ENCODE data around the gene AMT.
"Not testable (repeated sequence)": the region's sequence is repeated elsewhere in the genome, so short reads cannot be mapped to it uniquely, and the experiment has no call there.

Gene AMT

DNA sequence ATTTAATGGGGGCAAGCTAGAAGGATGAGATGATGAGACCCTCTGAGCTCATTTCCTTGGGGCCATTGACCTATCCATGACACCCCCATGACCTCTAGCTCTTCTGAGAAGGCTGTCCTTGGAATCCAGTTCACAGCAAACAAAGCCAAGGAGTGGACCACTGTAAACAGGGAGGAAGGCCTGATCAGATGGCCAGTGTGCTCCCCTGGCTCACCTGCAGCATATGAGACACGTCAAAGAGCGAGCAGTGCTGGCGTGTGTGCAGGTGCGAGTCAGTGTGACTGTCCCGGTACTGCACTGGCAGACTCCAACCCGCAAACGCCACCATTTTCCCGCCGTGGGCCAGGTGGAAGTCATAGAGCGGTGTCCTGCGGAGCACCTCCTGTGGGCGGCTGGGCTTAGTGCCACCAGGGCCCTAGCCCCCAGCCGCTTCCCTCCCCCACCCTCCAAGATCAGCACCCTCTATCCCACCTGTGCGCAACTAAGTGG, 339 bp downstream of the AMT start:
- no peak for DNase-seq

GRCh38 chr3:49417516-49418120, 4.7 kb downstream of the AMT start:
- DNase-seq = no peak

DNA sequence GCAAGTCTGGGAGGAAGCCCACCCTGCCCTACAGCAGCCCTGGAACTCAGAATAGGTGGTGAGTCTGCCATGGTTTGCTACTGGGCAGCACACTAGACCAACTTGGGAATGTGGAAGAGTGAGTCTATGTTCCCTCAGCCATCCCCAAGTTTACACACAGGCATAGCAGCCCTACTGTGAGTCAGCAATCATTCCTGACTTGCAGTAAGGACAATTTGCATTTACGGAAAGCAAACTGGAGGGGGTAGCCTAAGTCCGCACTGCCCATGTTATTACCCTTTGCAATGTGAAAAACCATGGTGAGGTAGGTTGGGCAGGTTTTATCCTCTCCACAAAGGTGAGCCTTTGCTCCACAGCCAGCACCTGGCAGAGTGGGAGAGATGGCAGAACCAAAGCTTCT, 5.4 kb downstream of the AMT start:
- no peak for DNase-seq

GRCh38 chr3:49415931-49416601, 6.2 kb downstream of the AMT start:
- peak; percentile 81 for DNase-seq

- DNase-seq = no peak
Measured at GRCh38 chr3:49414753-49415152, 7.5 kb downstream of the AMT start.

GRCh38 chr3:49413338-49413734, 8.9 kb downstream of the AMT start:
- no peak for DNase-seq

DNA sequence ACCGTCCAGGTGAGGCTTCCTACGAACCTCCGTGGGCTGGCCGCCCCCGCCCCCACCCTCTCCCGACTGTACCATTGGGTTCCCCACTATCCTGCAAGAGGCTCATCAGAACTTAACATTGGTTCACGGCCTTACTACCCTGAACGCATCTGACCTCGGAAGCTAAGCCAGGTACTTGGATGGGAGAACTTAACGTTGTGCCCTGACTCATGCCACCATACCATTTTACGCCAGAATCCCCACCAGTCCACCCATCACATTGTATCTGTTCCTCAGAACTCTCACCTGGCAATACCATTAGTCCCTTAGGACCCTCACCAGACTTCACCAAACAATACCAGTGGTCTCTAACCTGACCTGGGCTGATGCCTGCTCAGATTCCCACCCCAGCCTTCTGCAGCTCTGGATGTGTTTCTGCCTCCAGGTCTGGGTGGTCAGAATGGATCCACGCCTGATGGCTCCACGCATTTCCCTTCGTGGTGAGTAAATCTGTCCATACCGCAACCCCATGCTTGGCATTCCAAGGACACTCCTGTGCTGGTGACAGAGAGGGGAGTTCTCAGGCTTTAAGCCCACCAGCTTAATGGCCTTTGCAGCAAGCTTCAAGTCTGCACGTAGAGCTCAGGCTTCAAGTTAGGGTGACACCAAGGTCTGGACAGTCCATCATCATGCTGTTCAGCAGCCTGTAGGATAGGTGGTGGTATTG, 9.5 kb downstream of the AMT start:
- no peak for DNase-seq

- peak; percentile 100 for DNase-seq
Measured at GRCh38 chr3:49411968-49412631, 10.2 kb downstream of the AMT start, which contains the start of the genes RHOA and TCTA. TSS of gene RHOA (minus strand) at chr3:49411976. CDS start at chr3:49375589, 36,387 bp downstream. TSS of gene TCTA (plus strand) at chr3:49412423. CDS start at chr3:49412427, 4 bp downstream.

- peak; percentile 55 for DNase-seq
Measured at GRCh38 chr3:49411535-49411967, 10.7 kb downstream of the AMT start.

DNA sequence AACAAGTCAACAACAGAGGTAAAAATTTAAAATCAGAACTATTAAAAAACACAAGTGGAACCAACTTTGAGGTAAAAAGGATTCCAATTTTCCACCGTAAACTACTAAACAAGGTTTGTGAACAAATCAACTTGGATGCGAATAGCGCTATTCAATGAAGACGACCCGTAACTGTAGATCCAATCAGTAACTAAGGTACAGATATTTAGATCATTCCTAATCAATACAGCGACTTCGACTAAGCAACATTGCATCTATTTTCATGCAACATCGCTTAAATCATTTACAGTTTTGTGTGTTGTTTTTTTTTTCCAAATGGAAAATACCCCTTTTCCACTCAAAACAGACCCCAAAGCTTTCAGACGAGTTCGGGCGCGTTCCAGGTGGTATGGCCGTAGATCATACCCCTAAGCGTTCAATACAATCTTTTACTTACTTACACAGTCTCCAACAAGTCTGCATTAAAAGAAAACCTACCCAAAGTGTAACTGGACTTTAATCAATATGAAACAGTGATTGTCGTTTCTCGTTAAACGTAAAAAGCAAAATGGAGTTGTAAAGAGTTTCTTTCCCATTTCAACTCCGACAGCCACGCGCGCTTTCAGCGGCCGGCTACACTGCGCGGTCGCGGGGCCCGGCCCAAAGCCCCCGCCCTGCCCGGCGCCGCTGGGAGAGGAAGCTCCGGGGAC, 11.3 kb downstream of the AMT start:
- no peak for DNase-seq

DNA sequence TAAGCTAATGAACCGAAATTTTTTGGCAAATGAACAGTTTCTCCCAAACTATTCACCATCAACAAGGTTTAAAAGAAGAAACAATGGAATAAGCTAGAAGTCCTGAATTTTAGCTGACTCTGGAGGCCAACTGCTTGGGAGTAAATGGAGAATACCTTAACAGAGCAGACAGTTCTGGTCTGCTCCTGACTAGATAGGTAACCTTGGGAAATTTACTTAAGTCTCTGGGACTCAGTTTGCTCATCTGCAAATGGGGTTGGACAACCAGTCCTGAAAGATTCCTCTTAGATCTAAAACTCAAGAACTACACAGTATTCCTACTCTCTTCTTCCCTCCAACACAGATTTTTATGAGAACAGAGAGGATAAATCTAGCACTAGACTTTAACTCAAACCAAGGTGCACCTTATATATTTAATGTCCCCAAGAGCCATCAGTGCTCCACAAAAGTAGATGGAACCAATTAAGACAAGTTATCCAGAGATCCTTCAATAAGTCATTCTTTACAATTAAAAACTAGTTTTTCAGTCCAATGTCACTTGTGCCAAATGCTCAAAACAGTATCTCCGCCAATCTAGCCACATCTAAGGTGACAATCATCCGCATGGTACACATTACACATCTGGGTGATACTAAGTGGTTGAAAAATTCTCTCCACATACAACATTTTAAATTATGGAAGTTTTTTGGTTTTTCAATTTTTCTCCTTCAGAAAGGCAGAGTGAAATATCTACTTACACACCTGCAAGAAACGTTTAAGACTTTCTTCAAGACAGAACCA, 12.0 kb downstream of the AMT start:
- no peak for DNase-seq

GRCh38 chr3:49406571-49407565, 15.4 kb downstream of the AMT start:
- DNase-seq = no peak

- DNase-seq = not testable (repeated sequence)
Measured at GRCh38 chr3:49405570-49405969, 16.7 kb downstream of the AMT start.

GRCh38 chr3:49403891-49404290, 18.4 kb downstream of the AMT start:
- no peak for DNase-seq

DNA sequence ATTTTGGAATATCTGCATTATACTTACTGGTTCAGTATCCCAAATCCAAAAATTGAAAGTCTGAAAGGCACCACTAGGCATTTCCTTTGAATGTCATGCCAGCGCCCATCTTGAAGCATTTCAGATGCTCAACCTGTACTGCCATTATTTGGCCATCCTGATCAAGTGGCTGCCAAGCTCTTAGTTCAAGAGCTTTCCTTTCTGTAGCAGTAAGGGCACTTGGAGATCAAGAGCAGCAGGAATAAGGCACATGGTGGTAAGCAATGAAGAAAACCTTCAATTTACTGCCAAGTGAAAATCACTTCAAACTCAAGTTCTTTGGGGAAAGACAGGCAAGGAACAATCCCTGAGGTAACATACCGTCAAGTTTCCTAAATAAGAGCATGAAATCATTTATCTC, 20.5 kb downstream of the AMT start:
- DNase-seq = no peak

- no peak for DNase-seq
Measured at GRCh38 chr3:49399461-49399860, 22.8 kb downstream of the AMT start.

DNA sequence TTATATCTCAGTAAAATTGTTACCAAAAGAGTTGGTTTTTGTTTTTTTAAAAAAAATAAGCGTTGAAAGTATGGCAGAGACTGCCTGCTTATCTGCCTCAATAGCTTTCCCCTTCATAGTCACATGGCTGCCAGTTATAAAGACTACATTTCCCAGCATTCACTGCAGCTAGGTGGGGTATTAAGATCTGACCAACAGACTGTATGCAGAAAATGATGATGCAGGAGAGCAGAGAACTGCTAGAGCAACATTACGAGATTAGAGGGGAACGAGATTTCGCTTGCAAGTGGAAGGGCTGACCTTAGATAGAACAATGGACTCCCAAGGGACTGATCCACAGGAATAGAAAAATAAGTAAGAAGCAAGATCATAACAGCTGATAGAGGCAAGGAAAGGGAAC, 24.8 kb downstream of the AMT start:
- no peak for DNase-seq

- DNase-seq = not testable (repeated sequence)
Measured at GRCh38 chr3:49391310-49391709, 31.0 kb downstream of the AMT start.

DNA sequence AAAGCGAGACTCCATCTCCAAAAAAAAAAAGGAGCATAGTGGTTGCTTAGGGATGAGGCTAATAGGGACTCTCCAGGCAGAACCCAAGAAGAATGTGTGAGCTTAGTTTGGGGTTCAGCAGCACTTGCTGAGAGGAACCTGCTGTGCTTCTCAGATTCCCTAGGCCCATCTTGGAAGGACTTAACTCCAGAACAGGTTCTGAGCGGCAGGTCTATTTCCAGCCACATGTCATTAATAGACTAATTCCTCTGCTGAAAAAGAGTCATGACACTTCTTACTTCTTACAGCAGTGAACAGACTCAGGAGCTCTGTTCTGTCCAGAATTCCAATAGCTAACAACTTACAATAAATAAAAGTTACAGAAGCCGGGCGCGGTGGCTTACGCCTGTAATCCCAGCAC, 33.0 kb downstream of the AMT start:
- DNase-seq = no peak

GRCh38 chr3:49388289-49388820, 33.9 kb downstream of the AMT start:
- no peak for DNase-seq
